Measurements from ENCODE around the gene HAP1. TPM values are rescaled to one million over a fixed set of nuclear protein-coding genes. Genes with fewer than 3 reads are reported as not detected.

Gene HAP1
- total RNA-seq, 2 experiments from 2014 or later, result 0.19 to 0.55 TPM

- Histone ChIP-seq H3K4me3 (ENCODE audit: low read depth, low read length, poor library complexity, severe bottlenecking) (no peak overlapping the region), H3K4me2 (ENCODE audit: low read length) (no peak overlapping the region), H3K4me1 (ENCODE audit: insufficient read depth, low read length, poor library complexity, severe bottlenecking) (peaks cover 9% of the 10 kb centered on the region), H3K27ac (ENCODE audit: low read depth, low read length, poor library complexity, severe bottlenecking) (no peak overlapping the region), H4K20me1 (ENCODE audit: insufficient read depth, low read length) (no peaks in the 10 kb centered on the region), H3K79me2 (ENCODE audit: insufficient read depth, low read depth, low read length) (peaks cover 3% of the 10 kb centered on the region; the same call in 1 of the 2 replicates), H3K9me3 (ENCODE audit: low read length) (no peaks in the 10 kb centered on the region), H3K9me2 (ENCODE audit: insufficient read depth, low read length) (no peaks in the 10 kb centered on the region), H3K36me3 (ENCODE audit: insufficient read depth, low read length) (peaks cover 3% of the 10 kb centered on the region), H2AFZ (ENCODE audit: low read length) (no peak overlapping the region)
- ChIA-PET CTCF (ENCODE audit: unreplicated experiment) (no interaction called here), POLR2A (no interaction called here)
- TF ChIP-seq EZH2phosphoT487 (IDR thresholded peaks at IDR 0.05; ENCODE audit: borderline replicate concordance, low read depth, low read length), result no peak
- TF ChIP-seq, protein P1, sequence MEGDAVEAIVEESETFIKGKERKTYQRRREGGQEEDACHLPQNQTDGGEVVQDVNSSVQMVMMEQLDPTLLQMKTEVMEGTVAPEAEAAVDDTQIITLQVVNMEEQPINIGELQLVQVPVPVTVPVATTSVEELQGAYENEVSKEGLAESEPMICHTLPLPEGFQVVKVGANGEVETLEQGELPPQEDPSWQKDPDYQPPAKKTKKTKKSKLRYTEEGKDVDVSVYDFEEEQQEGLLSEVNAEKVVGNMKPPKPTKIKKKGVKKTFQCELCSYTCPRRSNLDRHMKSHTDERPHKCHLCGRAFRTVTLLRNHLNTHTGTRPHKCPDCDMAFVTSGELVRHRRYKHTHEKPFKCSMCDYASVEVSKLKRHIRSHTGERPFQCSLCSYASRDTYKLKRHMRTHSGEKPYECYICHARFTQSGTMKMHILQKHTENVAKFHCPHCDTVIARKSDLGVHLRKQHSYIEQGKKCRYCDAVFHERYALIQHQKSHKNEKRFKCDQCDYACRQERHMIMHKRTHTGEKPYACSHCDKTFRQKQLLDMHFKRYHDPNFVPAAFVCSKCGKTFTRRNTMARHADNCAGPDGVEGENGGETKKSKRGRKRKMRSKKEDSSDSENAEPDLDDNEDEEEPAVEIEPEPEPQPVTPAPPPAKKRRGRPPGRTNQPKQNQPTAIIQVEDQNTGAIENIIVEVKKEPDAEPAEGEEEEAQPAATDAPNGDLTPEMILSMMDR (conservative IDR thresholded peaks at IDR 0.05; ENCODE audit: low read length), result no peak
- no peak for DNase-seq (ENCODE audit: low spot score)
- BruUV-seq (replicated peaks), result no TSS peak
- intact Hi-C loops (cut with micrococcal nuclease; ENCODE audit: unreplicated experiment), result loop anchor here (10.0 kb wide), 1 partner anchor 1089 kb away; no protein-coding TSS in a partner anchor
These were observed 50.4 kb downstream of the HAP1 start for GRCh38 chr17:41684035-41684434.

GRCh38 chr17:41683441-41684007, 50.9 kb downstream of the HAP1 start:
- no peak overlapping the region for H3K4me3 ChIP-seq (ENCODE audit: low read depth, low read length, poor library complexity, severe bottlenecking)
- H2AFZ ChIP-seq (ENCODE audit: low read length), result no peak overlapping the region
- no peaks in the 10 kb centered on the region for H3K36me3 ChIP-seq (ENCODE audit: insufficient read depth, low read length)
- peaks cover 14% of the 10 kb centered on the region for H3K4me1 ChIP-seq (ENCODE audit: insufficient read depth, low read length, poor library complexity, severe bottlenecking)
- POLR2A ChIA-PET, result no interaction called here
- intact Hi-C loops (cut with micrococcal nuclease; ENCODE audit: unreplicated experiment), result loop anchor here (10.0 kb wide), 1 partner anchor 1089 kb away; no protein-coding TSS in a partner anchor
- H3K4me2 ChIP-seq (ENCODE audit: low read length), result no peak overlapping the region
- CTCF ChIA-PET (ENCODE audit: unreplicated experiment), result no interaction called here
- H3K27ac ChIP-seq (ENCODE audit: low read depth, low read length, poor library complexity, severe bottlenecking), result no peak overlapping the region
- TF ChIP-seq EZH2phosphoT487 (IDR thresholded peaks at IDR 0.05; ENCODE audit: borderline replicate concordance, low read depth, low read length), result no peak
- TF ChIP-seq, protein P1 (conservative IDR thresholded peaks at IDR 0.05; ENCODE audit: low read length), result no peak
- no peaks in the 10 kb centered on the region for H4K20me1 ChIP-seq (ENCODE audit: insufficient read depth, low read length)
- no peaks in the 10 kb centered on the region for H3K9me2 ChIP-seq (ENCODE audit: insufficient read depth, low read length)
- DNase-seq (ENCODE audit: low spot score), result no peak
- no TSS peak for BruUV-seq (replicated peaks)
- H3K9me3 ChIP-seq (ENCODE audit: low read length), result no peaks in the 10 kb centered on the region
- H3K79me2 ChIP-seq (ENCODE audit: insufficient read depth, low read depth, low read length), result no peaks in the 10 kb centered on the region

- Histone ChIP-seq H3K4me1 (ENCODE audit: insufficient read depth, low read length, poor library complexity, severe bottlenecking) (peaks cover 11% of the 10 kb centered on the region), H3K9me3 (ENCODE audit: low read length) (no peaks in the 10 kb centered on the region), H3K36me3 (ENCODE audit: insufficient read depth, low read length) (no peaks in the 10 kb centered on the region), H2AFZ (ENCODE audit: low read length) (no peak overlapping the region), H3K27ac (ENCODE audit: low read depth, low read length, poor library complexity, severe bottlenecking) (no peak overlapping the region), H3K4me2 (ENCODE audit: low read length) (no peak overlapping the region), H3K9me2 (ENCODE audit: insufficient read depth, low read length) (no peaks in the 10 kb centered on the region), H4K20me1 (ENCODE audit: insufficient read depth, low read length) (no peaks in the 10 kb centered on the region), H3K79me2 (ENCODE audit: insufficient read depth, low read depth, low read length) (no peaks in the 10 kb centered on the region), H3K4me3 (ENCODE audit: low read depth, low read length, poor library complexity, severe bottlenecking) (no peak overlapping the region)
- POLR2A ChIA-PET, result no interaction called here
- TF ChIP-seq EZH2phosphoT487 (IDR thresholded peaks at IDR 0.05; ENCODE audit: borderline replicate concordance, low read depth, low read length), result no peak
- no peak for DNase-seq (ENCODE audit: low spot score)
- no TSS peak for BruUV-seq (replicated peaks)
- intact Hi-C loops (cut with micrococcal nuclease; ENCODE audit: unreplicated experiment), result loop anchor here (10.0 kb wide), 1 partner anchor 1088 kb away; no protein-coding TSS in a partner anchor
- CTCF ChIA-PET (ENCODE audit: unreplicated experiment), result no interaction called here
These were observed 51.8 kb downstream of the HAP1 start for GRCh38 chr17:41682631-41683030.

Measured in OCI-LY7 (cell line).